ENCODE results near the gene MCCC2.

The MCCC2 gene

GRCh38 chr5:71681296-71681695 lies 94.2 kb downstream of the MCCC2 start:
- TF ChIP-seq CTCF (IDR thresholded peaks at IDR 0.05; ENCODE audit: low read depth, low read length) = no peak
- no peak overlapping the region for H3K4me3 ChIP-seq (ENCODE audit: low read depth, low read length)
- in situ Hi-C loops (cut with HindIII; ENCODE audit: low sequenced_read_pairs) = no loop called here
- peak; percentile 3 for DNase-seq (ENCODE audit: low read depth, low spot score)

DNA sequence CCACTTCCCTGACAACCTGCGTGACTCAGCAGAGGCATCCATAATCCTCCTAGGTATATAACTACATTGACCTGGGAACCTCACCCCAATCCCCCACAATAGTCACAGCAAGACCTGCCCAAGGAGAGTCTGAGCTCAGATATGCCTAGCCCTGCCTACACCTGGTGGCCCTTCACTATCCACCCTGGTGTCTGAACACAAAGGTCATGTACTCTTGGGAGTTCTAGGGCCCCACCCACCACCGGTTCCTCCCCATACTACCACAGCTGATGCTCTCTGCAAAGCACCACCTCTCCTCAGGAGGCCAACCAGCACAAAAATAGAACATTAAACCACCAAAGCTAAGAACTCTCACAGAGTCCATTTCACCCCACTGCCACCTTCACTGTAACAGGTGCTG lies 97.2 kb downstream of the MCCC2 start:
- in situ Hi-C loops (cut with HindIII; ENCODE audit: low sequenced_read_pairs) = no loop called here
- no peak for TF ChIP-seq CTCF (IDR thresholded peaks at IDR 0.05; ENCODE audit: low read depth, low read length)
- H3K4me3 ChIP-seq (ENCODE audit: low read depth, low read length) = no peak overlapping the region
- no peak for DNase-seq (ENCODE audit: low read depth, low spot score)

GRCh38 chr5:71693828-71694427 lies 106.8 kb downstream of the MCCC2 start:
- DNase-seq (ENCODE audit: low read depth, low spot score) = peak; percentile 5
- H3K4me3 ChIP-seq (ENCODE audit: low read depth, low read length) = no peak overlapping the region
- in situ Hi-C loops (cut with HindIII; ENCODE audit: low sequenced_read_pairs) = no loop called here
- no peak for TF ChIP-seq CTCF (IDR thresholded peaks at IDR 0.05; ENCODE audit: low read depth, low read length)

- in situ Hi-C loops (cut with HindIII; ENCODE audit: low sequenced_read_pairs) = no loop called here
- no peak for TF ChIP-seq CTCF (IDR thresholded peaks at IDR 0.05; ENCODE audit: low read depth, low read length)
- no peak for DNase-seq (ENCODE audit: low read depth, low spot score)
- no peak overlapping the region for H3K4me3 ChIP-seq (ENCODE audit: low read depth, low read length)
Observed at GRCh38 chr5:71695071-71695470, 107.9 kb downstream of the MCCC2 start.

DNA sequence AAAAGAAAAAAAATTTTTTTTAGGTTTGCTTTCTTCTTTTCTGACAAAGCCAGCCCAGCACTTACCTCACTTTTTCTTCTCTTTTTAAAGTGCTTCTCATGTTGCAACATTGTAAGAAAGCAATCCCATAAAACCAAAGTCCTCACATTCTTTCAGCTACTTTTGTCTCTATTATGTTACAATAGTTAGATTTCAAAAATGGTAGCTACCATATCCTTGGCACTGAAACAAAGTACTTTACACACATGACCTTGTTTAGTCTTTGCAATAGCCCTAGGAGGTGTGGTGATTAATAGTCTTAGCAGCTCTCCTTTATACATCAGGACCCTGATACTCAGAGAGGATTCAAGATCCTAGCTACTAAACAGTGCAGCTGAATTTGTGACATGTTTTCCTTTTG lies 108.5 kb downstream of the MCCC2 start:
- in situ Hi-C loops (cut with HindIII; ENCODE audit: low sequenced_read_pairs) = no loop called here
- DNase-seq (ENCODE audit: low read depth, low spot score) = peak; percentile 37
- TF ChIP-seq CTCF (IDR thresholded peaks at IDR 0.05; ENCODE audit: low read depth, low read length) = no peak
- no peak overlapping the region for H3K4me3 ChIP-seq (ENCODE audit: low read depth, low read length)

DNA sequence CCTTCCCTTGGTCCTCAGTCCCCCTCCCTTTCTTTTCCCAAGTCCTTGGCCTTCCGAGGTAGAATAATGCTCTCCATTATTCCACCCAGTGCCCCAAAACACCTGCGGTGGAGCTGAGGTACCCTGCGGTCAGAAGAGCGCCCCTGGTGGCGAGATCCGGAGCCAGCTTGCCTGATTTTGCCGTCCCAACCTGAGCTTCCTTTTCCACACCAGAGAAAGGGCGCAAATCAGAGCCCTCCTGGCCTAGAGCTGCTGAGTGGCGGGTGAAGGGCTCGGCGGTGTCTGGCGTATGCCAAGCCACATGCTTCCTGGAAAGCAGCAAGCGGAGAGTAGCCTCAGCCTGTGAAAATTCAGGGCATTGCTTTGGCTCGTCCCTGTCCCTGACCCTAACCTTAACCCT lies 110.8 kb downstream of the MCCC2 start:
- TF ChIP-seq CTCF (IDR thresholded peaks at IDR 0.05; ENCODE audit: low read depth, low read length) = peak; percentile 58
- DNase-seq (ENCODE audit: low read depth, low spot score) = no peak
- no peak overlapping the region for H3K4me3 ChIP-seq (ENCODE audit: low read depth, low read length)
- in situ Hi-C loops (cut with HindIII; ENCODE audit: low sequenced_read_pairs) = no loop called here

DNA sequence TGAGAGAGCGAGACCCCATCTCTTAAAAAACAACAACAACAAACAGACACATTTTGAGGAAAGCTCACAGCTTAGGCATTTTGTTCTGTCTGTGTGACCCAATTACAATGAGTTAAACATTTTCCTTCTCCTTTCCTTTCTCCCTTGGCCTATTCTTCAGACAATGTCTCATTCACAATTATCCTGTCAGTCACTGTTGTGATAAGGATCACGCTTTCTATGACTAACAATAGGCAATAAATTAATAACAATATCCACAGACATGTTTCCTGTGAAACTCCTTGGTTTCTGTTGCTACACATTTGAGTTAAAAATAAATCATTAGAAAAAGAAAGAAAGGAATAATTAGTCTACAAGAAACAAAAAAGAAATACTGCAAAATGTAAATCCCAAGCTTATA lies 112.1 kb downstream of the MCCC2 start:
- DNase-seq (ENCODE audit: low read depth, low spot score) = no peak
- no peak overlapping the region for H3K4me3 ChIP-seq (ENCODE audit: low read depth, low read length)
- in situ Hi-C loops (cut with HindIII; ENCODE audit: low sequenced_read_pairs) = no loop called here
- TF ChIP-seq CTCF (IDR thresholded peaks at IDR 0.05; ENCODE audit: low read depth, low read length) = no peak

All from astrocyte of the spinal cord (primary cell).